ENCODE results near the gene KANTR.

KANTR gene

GRCh38 chrX:53114864-53115549 lies 21.1 kb downstream of the KANTR start:
- TF ChIP-seq REST (IDR thresholded peaks at IDR 0.05; ENCODE audit: insufficient read depth in 1 of 2, low read depth in 2 of 2, low read length in 2 of 2) (no peak), FOXP2 (optimal IDR thresholded peaks at IDR 0.05; ENCODE audit: borderline replicate concordance, extremely low read depth, extremely low read length, insufficient read depth) (no peak), TAF1 (IDR thresholded peaks at IDR 0.05; ENCODE audit: borderline replicate concordance, insufficient read depth, low read length) (no peak), POLR2AphosphoS5 (IDR thresholded peaks at IDR 0.05; ENCODE audit: low read depth, low read length) (no peak), SIN3A (IDR thresholded peaks at IDR 0.05; ENCODE audit: borderline replicate concordance, insufficient read depth, low read length) (no peak)

GRCh38 chrX:53115550-53115874 lies 21.6 kb downstream of the KANTR start:
- TF ChIP-seq FOXP2 (optimal IDR thresholded peaks at IDR 0.05; ENCODE audit: borderline replicate concordance, extremely low read depth, extremely low read length, insufficient read depth) (no peak), TAF1 (IDR thresholded peaks at IDR 0.05; ENCODE audit: borderline replicate concordance, insufficient read depth, low read length) (no peak), REST (IDR thresholded peaks at IDR 0.05; ENCODE audit: insufficient read depth in 1 of 2, low read depth in 2 of 2, low read length in 2 of 2) (no peak), POLR2AphosphoS5 (IDR thresholded peaks at IDR 0.05; ENCODE audit: low read depth, low read length) (no peak), SIN3A (IDR thresholded peaks at IDR 0.05; ENCODE audit: borderline replicate concordance, insufficient read depth, low read length) (no peak)

GRCh38 chrX:53116101-53116500 lies 22.2 kb downstream of the KANTR start:
- no peak for TF ChIP-seq TAF1 (IDR thresholded peaks at IDR 0.05; ENCODE audit: borderline replicate concordance, insufficient read depth, low read length)
- TF ChIP-seq REST (IDR thresholded peaks at IDR 0.05; ENCODE audit: insufficient read depth in 1 of 2, low read depth in 2 of 2, low read length in 2 of 2), result no peak
- TF ChIP-seq SIN3A (IDR thresholded peaks at IDR 0.05; ENCODE audit: borderline replicate concordance, insufficient read depth, low read length), result no peak
- no peak for TF ChIP-seq POLR2AphosphoS5 (IDR thresholded peaks at IDR 0.05; ENCODE audit: low read depth, low read length)
- no peak for TF ChIP-seq FOXP2 (optimal IDR thresholded peaks at IDR 0.05; ENCODE audit: borderline replicate concordance, extremely low read depth, extremely low read length, insufficient read depth)

- TF ChIP-seq TAF1 (IDR thresholded peaks at IDR 0.05; ENCODE audit: borderline replicate concordance, insufficient read depth, low read length) (no peak), REST (IDR thresholded peaks at IDR 0.05; ENCODE audit: insufficient read depth in 1 of 2, low read depth in 2 of 2, low read length in 2 of 2) (no peak), POLR2AphosphoS5 (IDR thresholded peaks at IDR 0.05; ENCODE audit: low read depth, low read length) (no peak), FOXP2 (optimal IDR thresholded peaks at IDR 0.05; ENCODE audit: borderline replicate concordance, extremely low read depth, extremely low read length, insufficient read depth) (no peak), SIN3A (IDR thresholded peaks at IDR 0.05; ENCODE audit: borderline replicate concordance, insufficient read depth, low read length) (no peak)
These were observed 28.1 kb downstream of the KANTR start for GRCh38 chrX:53122013-53122412.

All from PFSK-1 (cell line).